Activated naive CD8-positive, alpha-beta T cell (primary cell): Measurements from ENCODE around the gene SEPTIN8.
A peak's percentile ranks its signal among the peaks of the same experiment; 100 is the strongest.

Experiments used
- H3K27ac Mint-ChIP-seq: one replicate; pipeline ENCODE4 v1.8.0; 2021; ENCODE audit warnings: mixed read lengths
- H3K27me3 Mint-ChIP-seq: one replicate; pipeline ENCODE4 v1.8.0; 2021; ENCODE audit warnings: mixed read lengths
- H3K36me3 Mint-ChIP-seq: one replicate; pipeline ENCODE4 v1.8.0; 2021; ENCODE audit warnings: mixed read lengths
- H3K4me1 Mint-ChIP-seq: one replicate; pipeline ENCODE4 v1.8.0; 2021; ENCODE audit warnings: low read depth, mixed read lengths
- H3K4me3 Mint-ChIP-seq: one replicate; pipeline ENCODE4 v1.8.0; 2021; ENCODE audit warnings: mild to moderate bottlenecking, mixed read lengths
- H3K9me3 Mint-ChIP-seq: one replicate; pipeline ENCODE4 v1.8.0; 2021; ENCODE audit warnings: low read depth, mixed read lengths

The SEPTIN8 gene

DNA sequence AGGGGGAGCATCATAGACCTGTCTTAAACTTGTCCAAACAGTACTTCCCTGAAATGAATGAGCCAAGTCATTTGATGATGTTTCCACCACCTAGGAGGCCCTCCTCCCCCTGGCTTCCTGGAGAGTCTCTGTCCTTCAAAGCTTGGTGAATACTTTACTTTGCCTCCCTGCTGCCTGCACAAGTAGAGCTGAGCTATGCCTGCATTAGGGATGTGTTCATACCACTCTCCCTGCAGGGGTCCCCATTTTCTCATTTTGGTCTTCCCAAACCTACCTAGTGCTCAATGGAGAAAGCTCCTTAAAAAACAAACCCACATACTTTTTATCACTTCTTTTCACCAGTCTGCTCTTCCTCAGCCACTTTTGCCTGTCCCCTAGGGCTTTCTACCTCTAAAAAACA is 22.1 kb downstream of the SEPTIN8 start:
- no peak overlapping the region for H3K27ac Mint-ChIP-seq
- H3K36me3 Mint-ChIP-seq, result peaks cover 12% of the 10 kb centered on the region
- no peaks in the 10 kb centered on the region for H3K27me3 Mint-ChIP-seq
- H3K4me3 Mint-ChIP-seq, result no peak overlapping the region
- peaks cover 22% of the 10 kb centered on the region for H3K4me1 Mint-ChIP-seq
- H3K9me3 Mint-ChIP-seq, result no peaks in the 10 kb centered on the region

DNA sequence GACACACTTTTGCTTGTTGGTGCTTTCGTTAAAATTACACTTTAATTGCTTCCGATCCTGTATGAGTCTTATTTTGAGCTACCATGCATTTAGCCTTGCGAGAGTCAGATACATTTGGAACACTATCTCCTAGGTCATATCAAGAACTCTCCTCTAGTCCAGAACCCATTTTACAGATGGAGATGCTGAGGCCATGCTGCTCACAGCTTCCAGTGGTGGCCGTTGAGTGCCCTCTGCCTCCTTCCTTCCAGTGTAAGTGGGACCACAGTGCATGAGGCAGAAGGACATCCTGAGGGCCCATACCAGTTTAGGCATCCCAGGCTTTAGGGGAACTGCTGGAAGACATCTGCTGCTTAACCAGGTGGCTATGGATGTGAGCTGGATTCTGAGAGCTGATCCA is 22.9 kb downstream of the SEPTIN8 start:
- Mint-ChIP-seq H3K4me1 (peaks cover 23% of the 10 kb centered on the region), H3K27ac (no peak overlapping the region), H3K4me3 (no peak overlapping the region), H3K27me3 (no peaks in the 10 kb centered on the region), H3K9me3 (no peaks in the 10 kb centered on the region), H3K36me3 (peaks cover 12% of the 10 kb centered on the region)

DNA sequence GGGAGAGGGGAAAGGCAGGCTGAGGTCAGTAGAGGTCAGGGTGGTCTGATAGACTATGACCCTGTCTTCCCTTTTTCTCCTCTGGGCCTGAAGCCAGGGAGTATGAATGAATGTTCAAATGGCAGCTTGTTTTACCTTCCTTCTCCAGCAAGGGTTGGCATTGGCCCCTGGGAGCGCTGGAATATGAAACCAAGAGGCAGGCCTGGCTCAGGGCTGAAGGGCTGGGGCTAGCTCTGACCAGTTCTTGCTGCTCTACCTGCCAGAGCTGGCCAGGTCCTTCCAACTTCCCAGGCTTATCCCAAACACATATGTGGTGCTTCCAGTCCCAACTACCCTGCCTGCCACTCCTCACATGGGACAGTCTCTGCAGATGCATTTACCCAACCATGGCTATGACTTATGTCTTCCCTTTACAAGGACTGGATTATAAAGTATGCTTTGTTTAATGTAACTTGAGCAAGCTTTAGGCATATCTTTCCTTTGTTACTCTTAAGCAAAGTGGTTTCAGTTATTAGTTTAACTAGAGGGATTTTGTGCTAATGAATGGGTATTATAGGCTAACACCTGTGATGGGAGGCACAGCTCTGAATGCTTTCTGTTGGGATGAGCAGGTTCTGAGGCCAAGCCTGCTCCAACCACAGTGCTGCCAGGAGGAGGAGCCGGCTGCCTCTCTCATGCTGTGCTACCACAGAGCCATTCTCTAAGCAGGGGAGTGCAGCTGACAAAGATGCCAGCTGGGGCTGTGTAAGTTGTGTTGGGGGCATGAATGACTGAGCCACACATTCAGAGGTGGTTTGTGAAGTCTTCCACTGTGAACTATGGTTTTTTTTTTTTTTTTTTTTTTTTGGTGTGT is 23.7 kb downstream of the SEPTIN8 start:
- peaks cover 11% of the 10 kb centered on the region for H3K36me3 Mint-ChIP-seq
- no peaks in the 10 kb centered on the region for H3K9me3 Mint-ChIP-seq
- H3K27ac Mint-ChIP-seq, result peak overlapping the region; percentile 41
- H3K27me3 Mint-ChIP-seq, result no peaks in the 10 kb centered on the region
- H3K4me3 Mint-ChIP-seq, result no peak overlapping the region
- peaks cover 27% of the 10 kb centered on the region for H3K4me1 Mint-ChIP-seq

DNA sequence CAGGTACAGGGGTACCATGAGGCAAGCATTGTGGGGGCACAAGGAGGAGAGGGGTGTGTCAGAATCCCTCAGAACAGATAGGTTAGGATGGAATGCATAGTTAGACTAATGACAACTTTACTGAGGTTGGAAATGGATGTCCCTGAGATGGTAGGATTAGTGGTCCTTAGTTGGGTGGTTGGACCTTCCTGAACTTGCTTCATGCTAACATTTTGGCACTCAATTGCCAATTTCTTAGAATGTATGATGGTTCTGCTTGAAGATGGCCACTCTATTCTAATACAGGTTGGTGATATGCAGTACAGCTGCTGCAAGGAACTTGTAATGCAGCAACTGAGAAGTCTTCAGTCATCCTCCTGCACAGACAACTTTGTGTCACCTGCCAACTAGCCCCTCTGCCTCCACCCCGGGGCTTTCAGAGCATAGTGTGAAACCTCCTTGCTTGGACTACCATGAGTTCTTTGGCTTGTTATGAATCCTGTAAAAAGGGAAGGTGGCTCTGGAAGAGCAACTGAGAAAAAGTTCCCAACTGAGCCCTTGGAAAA is 24.4 kb downstream of the SEPTIN8 start:
- Mint-ChIP-seq H3K27ac (peak overlapping the region; percentile 54), H3K4me3 (no peak overlapping the region), H3K27me3 (no peaks in the 10 kb centered on the region), H3K9me3 (no peaks in the 10 kb centered on the region), H3K4me1 (peaks cover 27% of the 10 kb centered on the region), H3K36me3 (peaks cover 11% of the 10 kb centered on the region)

DNA sequence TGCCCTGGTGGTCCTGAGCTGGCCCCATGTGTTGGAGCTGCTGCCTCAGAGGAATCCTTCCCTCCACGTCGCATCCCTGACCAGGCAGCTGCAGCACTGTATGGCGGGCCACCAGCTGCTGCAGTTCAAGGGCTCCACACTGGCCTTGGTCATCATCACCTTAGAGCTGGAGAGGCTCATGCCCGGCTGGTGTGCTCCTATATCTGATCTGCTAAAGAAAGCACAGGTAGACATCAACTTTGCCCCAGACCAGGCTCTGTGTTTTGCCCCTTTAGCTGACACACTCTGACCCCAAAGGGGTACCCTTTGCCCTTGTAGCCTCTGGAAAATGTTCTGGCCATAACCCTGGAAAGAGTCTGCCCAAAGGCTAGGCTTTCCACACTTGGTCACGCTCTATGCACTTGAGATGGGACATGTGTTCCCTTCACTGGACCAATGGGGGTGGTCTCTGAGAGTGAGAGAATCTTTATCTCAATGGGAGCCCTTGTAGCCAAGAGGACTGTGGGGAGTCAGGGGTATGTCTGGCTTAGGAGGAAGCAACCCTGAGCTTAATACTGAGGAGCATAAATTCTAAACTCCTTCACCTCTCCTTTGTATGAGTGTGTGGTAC is 25.0 kb downstream of the SEPTIN8 start:
- H3K9me3 Mint-ChIP-seq, result no peaks in the 10 kb centered on the region
- H3K4me3 Mint-ChIP-seq, result no peak overlapping the region
- peaks cover 11% of the 10 kb centered on the region for H3K36me3 Mint-ChIP-seq
- no peaks in the 10 kb centered on the region for H3K27me3 Mint-ChIP-seq
- H3K27ac Mint-ChIP-seq, result peak overlapping the region; percentile 54
- peaks cover 27% of the 10 kb centered on the region for H3K4me1 Mint-ChIP-seq

DNA sequence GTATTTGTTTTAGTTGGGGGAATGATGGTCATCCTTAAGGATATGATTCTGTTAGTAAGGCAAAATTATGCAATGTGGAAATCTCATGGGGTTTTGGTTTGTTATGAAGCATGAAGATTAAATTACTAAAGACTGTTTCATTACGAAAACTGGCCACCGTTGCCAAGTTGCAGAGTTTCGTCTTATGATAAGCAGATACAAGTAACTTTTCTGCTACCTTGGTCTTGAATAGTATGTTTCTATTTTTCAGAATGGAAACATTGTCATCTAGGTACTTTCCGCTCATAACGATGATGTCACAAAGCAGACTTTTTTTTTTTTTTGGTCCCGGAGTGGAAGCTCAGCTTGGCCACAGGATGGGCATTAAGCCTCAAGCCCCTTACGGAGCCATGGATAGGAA is 25.6 kb downstream of the SEPTIN8 start:
- Mint-ChIP-seq H3K9me3 (no peaks in the 10 kb centered on the region), H3K36me3 (peaks cover 11% of the 10 kb centered on the region), H3K27me3 (no peaks in the 10 kb centered on the region), H3K27ac (peak overlapping the region; percentile 78), H3K4me3 (peak overlapping the region; percentile 2), H3K4me1 (peaks cover 29% of the 10 kb centered on the region)

DNA sequence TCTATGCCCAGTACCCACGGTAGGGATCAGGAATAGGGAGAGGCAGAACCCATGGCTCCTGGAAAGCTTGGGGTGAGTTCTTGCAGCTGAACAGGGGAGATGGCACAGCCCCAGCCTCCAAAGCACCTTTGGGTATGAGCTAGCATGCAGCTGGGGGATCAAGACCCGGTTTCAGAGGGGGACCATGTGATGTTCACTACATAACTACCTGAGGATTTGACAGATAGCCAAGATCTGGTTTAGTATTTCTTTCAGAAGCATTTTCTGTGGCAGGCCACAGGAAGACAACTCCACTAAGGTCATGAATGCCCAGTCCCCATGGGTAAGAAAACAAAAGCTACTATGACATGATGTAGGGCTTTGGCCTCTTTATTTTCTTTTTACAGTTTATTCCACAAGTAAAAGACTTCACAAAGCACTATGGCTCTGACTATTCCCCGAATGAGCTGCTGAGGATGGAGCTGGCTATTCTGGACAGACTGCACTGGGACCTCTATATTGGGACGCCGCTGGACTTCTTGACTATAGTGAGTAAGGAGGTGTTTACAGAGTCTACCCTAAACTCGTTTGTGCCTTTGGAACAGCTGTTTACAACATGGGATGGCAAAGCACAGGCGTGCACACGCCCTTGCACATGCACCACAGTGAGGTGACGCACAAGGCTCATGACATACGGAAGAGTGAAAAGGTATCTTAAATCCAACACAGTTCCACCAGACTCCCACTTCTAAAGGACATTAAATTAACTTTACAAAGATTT is 26.4 kb downstream of the SEPTIN8 start:
- peaks cover 11% of the 10 kb centered on the region for H3K36me3 Mint-ChIP-seq
- H3K9me3 Mint-ChIP-seq, result no peaks in the 10 kb centered on the region
- H3K4me3 Mint-ChIP-seq, result no peak overlapping the region
- H3K27ac Mint-ChIP-seq, result peak overlapping the region; percentile 78
- H3K4me1 Mint-ChIP-seq, result peaks cover 29% of the 10 kb centered on the region
- no peaks in the 10 kb centered on the region for H3K27me3 Mint-ChIP-seq

DNA sequence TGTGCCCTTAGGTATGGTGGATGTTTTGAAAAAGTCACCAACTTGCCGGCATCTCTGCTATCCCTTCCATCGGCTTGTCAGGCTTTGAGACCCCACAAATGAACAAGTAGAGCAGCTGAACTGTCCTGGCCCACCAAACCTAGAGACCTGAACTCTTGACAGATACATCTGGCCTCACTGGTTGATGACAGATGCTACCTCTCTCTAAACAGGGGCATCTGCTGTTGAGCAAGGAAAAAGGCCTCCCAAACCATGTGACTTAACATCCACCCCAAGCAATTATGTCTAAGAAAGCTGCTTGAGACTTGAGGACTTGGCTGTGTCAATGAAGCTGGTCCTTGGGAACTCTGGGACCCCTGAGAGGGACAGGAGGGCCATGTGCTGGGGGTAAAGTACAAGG is 27.5 kb downstream of the SEPTIN8 start:
- Mint-ChIP-seq H3K9me3 (no peaks in the 10 kb centered on the region), H3K27ac (no peak overlapping the region), H3K4me1 (peaks cover 29% of the 10 kb centered on the region), H3K4me3 (no peak overlapping the region), H3K36me3 (peaks cover 11% of the 10 kb centered on the region), H3K27me3 (no peaks in the 10 kb centered on the region)

DNA sequence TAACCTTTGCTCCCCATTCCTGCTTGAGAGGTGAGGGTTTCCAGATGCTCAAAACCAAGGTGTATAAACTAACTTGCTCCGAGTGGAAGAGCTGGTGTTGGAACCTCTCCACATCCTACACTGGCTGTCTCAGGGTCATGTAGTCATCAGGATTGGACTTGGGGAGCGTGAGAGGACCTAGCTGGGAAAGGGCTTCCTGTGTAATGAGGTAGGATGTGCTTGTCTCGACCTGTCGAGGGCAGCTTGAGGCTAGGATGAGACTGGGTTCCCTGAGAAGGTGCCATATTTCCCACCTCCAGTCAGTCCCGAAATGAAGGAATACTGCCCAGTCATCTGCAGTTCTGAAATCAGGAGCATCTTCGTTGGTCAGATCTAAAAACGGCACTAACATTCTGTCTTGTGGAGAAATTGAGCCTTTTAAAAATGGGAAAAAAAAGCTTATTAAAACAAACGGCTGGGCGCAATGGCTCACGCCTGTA is 28.5 kb downstream of the SEPTIN8 start:
- peak overlapping the region; percentile 41 for H3K27ac Mint-ChIP-seq
- peaks cover 29% of the 10 kb centered on the region for H3K4me1 Mint-ChIP-seq
- H3K4me3 Mint-ChIP-seq, result peak overlapping the region; percentile 63
- H3K27me3 Mint-ChIP-seq, result no peaks in the 10 kb centered on the region
- H3K36me3 Mint-ChIP-seq, result peaks cover 10% of the 10 kb centered on the region
- H3K9me3 Mint-ChIP-seq, result no peaks in the 10 kb centered on the region

DNA sequence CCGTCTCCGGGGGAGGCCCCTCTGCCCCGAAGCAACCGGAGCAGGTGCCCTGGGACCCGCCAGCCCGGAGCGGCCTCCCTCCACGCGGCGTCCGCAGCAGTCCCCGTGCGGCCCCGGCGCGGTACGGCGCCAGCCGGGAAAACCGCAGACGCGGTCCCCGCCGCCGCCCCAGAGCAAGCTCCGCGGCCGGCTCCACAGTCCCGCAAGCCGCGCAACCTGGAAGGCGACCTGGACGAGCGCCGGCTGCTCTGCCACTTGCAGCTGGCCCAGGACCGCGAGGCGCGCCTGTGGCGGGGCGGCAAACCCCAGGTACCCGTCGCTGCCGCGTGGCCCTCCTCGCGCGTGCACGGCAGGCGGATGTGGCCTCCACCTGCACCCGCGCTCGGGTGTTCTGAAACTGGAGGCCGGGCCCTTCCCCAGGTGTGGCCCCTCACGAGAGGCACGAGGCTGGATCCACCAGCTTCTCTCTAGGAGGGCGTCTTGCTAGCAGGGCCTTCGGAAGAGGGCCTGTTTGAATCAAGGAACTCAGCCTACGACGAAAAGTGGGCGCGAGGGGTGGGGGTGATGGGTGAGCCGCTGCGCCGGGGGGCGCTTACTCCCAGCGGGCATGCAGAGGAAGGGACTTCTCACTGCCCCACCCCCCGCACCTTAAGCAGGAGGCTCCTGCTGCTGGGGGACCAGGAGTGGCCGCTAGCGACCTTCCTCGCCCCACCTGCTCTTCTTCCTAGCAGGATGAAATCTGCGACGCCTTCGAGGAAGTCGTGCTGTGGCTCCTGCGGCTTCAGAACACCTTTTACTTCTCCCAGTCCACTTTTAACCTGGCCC is 29.2 kb downstream of the SEPTIN8 start:
- peak overlapping the region; percentile 41 for H3K27ac Mint-ChIP-seq
- no peaks in the 10 kb centered on the region for H3K27me3 Mint-ChIP-seq
- H3K36me3 Mint-ChIP-seq, result peaks cover 8% of the 10 kb centered on the region
- no peaks in the 10 kb centered on the region for H3K9me3 Mint-ChIP-seq
- peak overlapping the region; percentile 63 for H3K4me3 Mint-ChIP-seq
- peaks cover 27% of the 10 kb centered on the region for H3K4me1 Mint-ChIP-seq

DNA sequence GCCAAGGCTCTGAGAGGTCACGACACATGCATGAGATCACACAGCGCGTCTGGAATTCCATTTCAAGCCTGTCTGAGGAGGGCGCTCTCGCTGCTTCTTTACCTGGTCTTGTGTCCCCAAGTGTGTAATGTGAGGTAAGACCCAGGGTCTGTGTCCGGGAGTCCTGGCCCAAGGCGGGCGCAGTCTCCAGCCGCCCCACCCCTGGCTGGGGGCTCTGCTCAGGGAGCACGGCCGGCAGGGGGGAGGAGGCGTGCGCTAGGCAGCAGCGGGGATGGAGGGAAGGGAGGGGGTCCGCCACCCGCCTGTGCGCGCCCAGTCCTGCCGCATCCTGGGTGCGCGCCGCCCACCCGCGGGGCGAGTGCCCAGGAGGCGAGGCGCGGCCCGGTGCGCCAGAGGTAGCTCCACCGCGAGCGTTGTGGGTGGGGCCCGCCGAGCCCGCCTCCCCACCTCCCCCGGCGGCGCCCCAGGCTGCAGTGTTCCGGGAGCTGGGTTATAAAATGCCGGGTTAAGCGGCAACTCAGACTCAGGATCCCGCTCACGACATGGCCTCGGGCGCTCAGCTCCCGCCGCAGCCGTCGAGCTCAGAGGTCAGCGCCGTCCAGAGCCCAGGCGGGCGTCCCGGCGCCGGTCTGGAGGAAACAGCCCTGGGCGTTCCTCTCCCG is 30.0 kb downstream of the SEPTIN8 start, which contains the start of gene CCNI2:
TSS of gene CCNI2 (plus strand) at position 473 of the 662 bp plus-strand sequence. CDS start at position 543, 70 bp downstream.
- peak within 1 kb of the TSS; percentile 86 for H3K4me3 Mint-ChIP-seq
- H3K4me1 Mint-ChIP-seq, result peaks cover 22% of the 10 kb centered on the region
- H3K27ac Mint-ChIP-seq, result peak within 1 kb of the TSS; percentile 85
- H3K36me3 Mint-ChIP-seq, result peaks cover 3% of the 10 kb centered on the region
- H3K9me3 Mint-ChIP-seq, result no peaks in the 10 kb centered on the region
- H3K27me3 Mint-ChIP-seq, result no peaks in the 10 kb centered on the region

DNA sequence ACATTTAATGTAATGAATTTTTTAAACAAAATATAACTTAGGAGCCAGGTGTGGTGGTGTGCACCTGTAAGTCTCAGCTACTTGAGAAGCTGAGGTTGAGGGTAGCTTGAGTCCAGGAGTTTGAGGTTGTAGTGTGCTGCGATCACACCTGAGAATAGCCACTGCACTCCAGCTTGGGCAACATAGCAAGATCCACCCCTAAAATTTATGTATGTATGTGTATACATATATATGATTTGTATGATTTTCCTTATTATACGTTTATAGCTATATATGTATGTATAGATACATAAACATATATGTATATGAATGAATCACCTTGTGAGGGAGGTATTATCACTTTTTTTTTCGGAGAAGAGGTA is 30.5 kb downstream of the SEPTIN8 start:
- peaks cover 3% of the 10 kb centered on the region for H3K36me3 Mint-ChIP-seq

DNA sequence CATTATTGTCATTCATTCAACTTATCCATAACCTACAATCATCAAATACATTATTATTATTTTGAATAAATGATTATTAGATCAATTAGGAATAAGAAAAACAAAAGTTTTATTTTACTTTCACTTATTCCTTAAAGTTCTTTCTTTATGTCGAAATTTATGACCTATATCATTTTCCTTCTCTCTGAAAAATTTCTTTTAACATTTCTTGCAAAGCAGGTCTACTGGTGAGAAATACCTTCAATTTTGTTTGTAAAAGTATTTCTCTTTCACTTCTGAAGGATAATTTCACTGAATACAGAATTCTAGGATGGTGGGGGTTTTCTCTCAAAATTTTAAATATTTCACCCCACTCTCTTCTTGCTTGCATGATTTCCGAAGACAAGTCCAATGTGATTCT is 32.4 kb downstream of the SEPTIN8 start:
- Mint-ChIP-seq H3K27me3 (no peaks in the 10 kb centered on the region), H3K4me1 (peaks cover 8% of the 10 kb centered on the region), H3K4me3 (no peak overlapping the region)

More for the DNA sequence above, 30.5 kb downstream of the SEPTIN8 start:
- Mint-ChIP-seq H3K27me3 (no peaks in the 10 kb centered on the region), H3K4me3 (peak overlapping the region; percentile 86), H3K27ac (peak overlapping the region; percentile 85), H3K9me3 (no peaks in the 10 kb centered on the region), H3K4me1 (peaks cover 20% of the 10 kb centered on the region)

DNA sequence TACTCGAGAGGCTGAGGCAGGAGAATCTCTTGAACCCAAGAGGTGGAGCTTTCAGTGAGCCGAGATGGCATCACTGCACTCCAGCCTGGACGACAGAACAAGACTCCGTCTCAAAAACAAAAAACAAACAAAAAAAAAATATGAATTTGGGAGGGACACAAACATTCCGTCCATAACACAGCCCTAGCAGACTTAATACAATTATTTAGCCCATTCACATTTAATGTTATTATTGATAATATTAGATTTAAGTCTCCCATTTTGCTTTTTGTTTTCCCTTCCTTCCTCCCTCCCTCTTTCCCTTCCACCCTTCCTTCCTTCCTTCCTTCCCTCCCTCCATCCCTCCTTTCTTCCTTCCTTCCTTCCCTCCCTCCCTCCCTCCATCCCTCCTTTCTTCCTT is 34.4 kb downstream of the SEPTIN8 start:
- no peaks in the 10 kb centered on the region for H3K27me3 Mint-ChIP-seq
- H3K9me3 Mint-ChIP-seq, result no peaks in the 10 kb centered on the region
- H3K4me3 Mint-ChIP-seq, result no peak overlapping the region
- no peaks in the 10 kb centered on the region for H3K36me3 Mint-ChIP-seq
- no peak overlapping the region for H3K27ac Mint-ChIP-seq
- H3K4me1 Mint-ChIP-seq, result peaks cover 14% of the 10 kb centered on the region

More for the DNA sequence above, 32.4 kb downstream of the SEPTIN8 start:
- Mint-ChIP-seq H3K36me3 (no peaks in the 10 kb centered on the region), H3K27ac (no peak overlapping the region), H3K9me3 (no peaks in the 10 kb centered on the region)
